Caco-2 (cell line): ENCODE measurements around the gene SNRPD2. TPM values are rescaled to one million over a fixed set of nuclear protein-coding genes. Genes with fewer than 3 reads are reported as not detected.
A peak's percentile ranks its signal among the peaks of the same experiment; 100 is the strongest.

Source experiments
- BruUV-seq: library from RNA; stranded (reverse); fragments of 400-500 nt; replicated peaks from 2 replicates; lab custom pipeline; 2021; lab: Mats Ljungman, UMichigan
- CTCF ChIA-PET: fragments of 300-600 bp; sonication (Branson Sonifier 250); formaldehyde crosslinking; loops from one replicate; lab custom pipeline; 2022; ENCODE audit warnings: antibody characterized with exemption; lab: Charles Lee
- POLR2A ChIA-PET: fragments of 300-600 bp; sonication (Branson Sonifier 250); formaldehyde crosslinking; loops from one replicate; lab custom pipeline; 2022; ENCODE audit warnings: antibody characterized with exemption; lab: Charles Lee
- DNase-seq, 2 experiments: peaks; one replicate each; pipeline versions ENCODE4 v3.0.0 to v3.0.0-alpha.2; 2020 to 2022
- H3K27me3 ChIP-seq: replicated peaks from 2 replicates; pipeline ENCODE4 v1.6.0; 2011; ENCODE audit warnings: low read length; ENCODE audit not compliant: control insufficient read depth, insufficient read depth
- H3K36me3 ChIP-seq: 2 replicates; pipeline ENCODE4 v1.5.1; 2011; ENCODE audit warnings: low read length; ENCODE audit not compliant: control insufficient read depth, insufficient read depth
- H3K4me1 ChIP-seq: fragments of 250-450 bp; sonication (Bioruptor Pico); 2 replicates; pipeline ENCODE4 v1.5.1; 2020; ENCODE audit warnings: mild to moderate bottlenecking
- H3K4me3 ChIP-seq: 2 replicates; pipeline ENCODE4 v1.5.1; 2011; ENCODE audit warnings: low read depth, mild to moderate bottlenecking, control low read depth, low read length
- H3K9me3 ChIP-seq: fragments of 250-450 bp; sonication (Bioruptor Pico); 2 replicates; pipeline ENCODE4 v1.5.1; 2020; ENCODE audit warnings: mild to moderate bottlenecking, moderate library complexity
- H3K27ac Mint-ChIP-seq: one replicate; pipeline ENCODE4 v1.8.0; 2022; ENCODE audit warnings: mixed read lengths; ENCODE audit not compliant: unreplicated experiment
- H3K27me3 Mint-ChIP-seq: one replicate; pipeline ENCODE4 v1.8.0; 2022; ENCODE audit warnings: mixed read lengths; ENCODE audit not compliant: insufficient read depth, unreplicated experiment
- H3K36me3 Mint-ChIP-seq: one replicate; pipeline ENCODE4 v1.8.0; 2022; ENCODE audit warnings: mild to moderate bottlenecking, mixed read lengths; ENCODE audit not compliant: insufficient read depth, unreplicated experiment
- H3K4me1 Mint-ChIP-seq: one replicate; pipeline ENCODE4 v1.8.0; 2022; ENCODE audit warnings: low read depth, mixed read lengths; ENCODE audit not compliant: unreplicated experiment
- H3K4me3 Mint-ChIP-seq: one replicate; pipeline ENCODE4 v1.8.0; 2022; ENCODE audit warnings: mild to moderate bottlenecking, moderate library complexity, mixed read lengths; ENCODE audit not compliant: unreplicated experiment
- H3K9me3 Mint-ChIP-seq: one replicate; pipeline ENCODE4 v1.8.0; 2022; ENCODE audit warnings: mixed read lengths; ENCODE audit not compliant: unreplicated experiment
- intact Hi-C: fragments of 100-400 bp; cut with micrococcal nuclease; formaldehyde crosslinking; loops from one replicate; pipeline ENCODE4 v1.10.0; 2022; ENCODE audit not compliant: unreplicated experiment
- total RNA-seq: library from RNA; stranded (reverse); gene quantifications from 2 replicates; pipeline ENCODE4 v1.2.3, GENCODE V29; 2022
- TF ChIP-seq, protein P1 (sequence below), 2 experiments: fragments of 200-600 bp in 1 of 2; IDR thresholded peaks; 1 replicate in 1 of 2; 2 replicates in 1 of 2; pipeline versions ENCODE4 v1.5.1 to v1.8.0; 2011 to 2022; ENCODE audit warnings: antibody characterized with exemption in 1 of 2, control low read depth in 1 of 2, inconsistent platforms in 1 of 2, low read depth in 1 of 2, low read length in 1 of 2, mild to moderate bottlenecking in 1 of 2, moderate library complexity in 1 of 2; ENCODE audit not compliant: insufficient read depth in 1 of 2, severe bottlenecking in 1 of 2, unreplicated experiment in 1 of 2

Gene SNRPD2
- total RNA-seq, 1 experiment from 2014 or later: 579 TPM

DNA sequence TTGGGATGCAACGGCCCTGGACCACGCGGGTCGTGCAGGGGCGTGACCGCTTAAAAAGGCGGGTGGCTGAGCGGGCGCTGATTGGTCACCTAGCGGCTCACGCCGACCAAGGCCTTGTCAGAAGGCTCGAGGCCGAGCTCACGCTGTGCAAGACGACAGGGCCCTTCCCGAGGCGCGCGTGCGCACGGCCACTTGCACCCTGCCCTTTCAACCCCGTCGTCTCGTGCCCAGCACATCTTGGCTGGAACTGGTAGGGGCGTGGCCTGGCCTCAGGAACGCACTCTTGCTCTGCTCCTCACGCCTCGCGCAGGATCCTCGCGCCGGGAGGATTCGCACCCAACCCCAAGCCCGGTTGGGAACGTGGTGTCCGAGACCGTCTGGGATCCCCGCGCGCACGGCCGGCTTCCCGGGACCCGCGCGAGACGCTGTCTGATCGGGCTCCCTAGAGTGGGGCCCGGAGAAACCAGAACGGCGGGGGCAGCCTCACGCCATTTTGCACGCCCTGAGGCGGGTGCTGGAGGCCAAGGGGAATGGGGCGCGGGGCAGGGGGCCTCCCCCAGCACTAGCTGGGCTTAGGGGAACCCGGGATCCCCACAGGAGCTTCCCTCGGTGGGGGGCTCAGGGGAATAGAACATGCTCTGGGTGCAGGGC, 41.5 kb upstream of the SNRPD2 start, which contains the start of gene MEIOSIN:
Gene MEIOSIN, plus strand, starts transcription at position 280 of the 651 bp plus-strand sequence. CDS start 1,938 bp downstream, outside the sequence.
- peaks cover 10% of the 10 kb centered on the region for H3K4me1 Mint-ChIP-seq
- no TSS peak for BruUV-seq
- peaks cover 6% of the 10 kb centered on the region for H3K36me3 Mint-ChIP-seq
- H3K27me3 ChIP-seq: no peaks in the 10 kb centered on the region
- no peaks in the 10 kb centered on the region for H3K9me3 Mint-ChIP-seq
- no peak within 1 kb of the TSS for H3K4me3 Mint-ChIP-seq
- no peak for DNase-seq
- peaks cover 19% of the 10 kb centered on the region for H3K4me1 ChIP-seq
- CTCF ChIA-PET: interaction anchor here (1.8 kb wide), 1 partner anchor 36 kb away, joined by 10 read pairs; the partner anchor contains the start of gene SIX5
- no peak within 1 kb of the TSS for H3K4me3 ChIP-seq
- intact Hi-C loops: no loop called here
- H3K27ac Mint-ChIP-seq: no peak within 1 kb of the TSS
- H3K36me3 ChIP-seq: no peaks in the 10 kb centered on the region
- POLR2A ChIA-PET: no interaction called here
- TF ChIP-seq, protein P1, sequence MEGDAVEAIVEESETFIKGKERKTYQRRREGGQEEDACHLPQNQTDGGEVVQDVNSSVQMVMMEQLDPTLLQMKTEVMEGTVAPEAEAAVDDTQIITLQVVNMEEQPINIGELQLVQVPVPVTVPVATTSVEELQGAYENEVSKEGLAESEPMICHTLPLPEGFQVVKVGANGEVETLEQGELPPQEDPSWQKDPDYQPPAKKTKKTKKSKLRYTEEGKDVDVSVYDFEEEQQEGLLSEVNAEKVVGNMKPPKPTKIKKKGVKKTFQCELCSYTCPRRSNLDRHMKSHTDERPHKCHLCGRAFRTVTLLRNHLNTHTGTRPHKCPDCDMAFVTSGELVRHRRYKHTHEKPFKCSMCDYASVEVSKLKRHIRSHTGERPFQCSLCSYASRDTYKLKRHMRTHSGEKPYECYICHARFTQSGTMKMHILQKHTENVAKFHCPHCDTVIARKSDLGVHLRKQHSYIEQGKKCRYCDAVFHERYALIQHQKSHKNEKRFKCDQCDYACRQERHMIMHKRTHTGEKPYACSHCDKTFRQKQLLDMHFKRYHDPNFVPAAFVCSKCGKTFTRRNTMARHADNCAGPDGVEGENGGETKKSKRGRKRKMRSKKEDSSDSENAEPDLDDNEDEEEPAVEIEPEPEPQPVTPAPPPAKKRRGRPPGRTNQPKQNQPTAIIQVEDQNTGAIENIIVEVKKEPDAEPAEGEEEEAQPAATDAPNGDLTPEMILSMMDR (IDR thresholded peaks at IDR 0.05; ENCODE audit: insufficient read depth in 1 of 2, low read depth in 1 of 2, low read length in 1 of 2, severe bottlenecking in 1 of 2, unreplicated experiment in 1 of 2): no peak
- no peaks in the 10 kb centered on the region for H3K27me3 Mint-ChIP-seq
- no peaks in the 10 kb centered on the region for H3K9me3 ChIP-seq

- H3K27me3 ChIP-seq: no peaks in the 10 kb centered on the region
- no peaks in the 10 kb centered on the region for H3K36me3 ChIP-seq
- intact Hi-C loops: loop anchor here (1.0 to 2.0 kb wide), 3 partner anchors 13 to 132 kb away; partner anchors contain the start of genes SIX5 and SYMPK
- H3K27ac Mint-ChIP-seq: peak within 1 kb of the TSS; percentile 73
- H3K4me1 Mint-ChIP-seq: peaks cover 8% of the 10 kb centered on the region
- DNase-seq: peak; percentile 97 to 99
- no peaks in the 10 kb centered on the region for H3K27me3 Mint-ChIP-seq
- peaks cover under 1% of the 10 kb centered on the region for H3K4me1 ChIP-seq
- no peaks in the 10 kb centered on the region for H3K9me3 Mint-ChIP-seq
- TF ChIP-seq, protein P1 (IDR thresholded peaks at IDR 0.05; ENCODE audit: insufficient read depth in 1 of 2, low read depth in 1 of 2, low read length in 1 of 2, severe bottlenecking in 1 of 2, unreplicated experiment in 1 of 2): peak in 1 of 2 experiments; percentile 44
- peaks cover 25% of the 10 kb centered on the region for H3K36me3 Mint-ChIP-seq
- CTCF ChIA-PET: interaction anchor here (0.6 to 2.1 kb wide), 14 partner anchors 10 to 459 kb away, joined by 3 to 18 read pairs (median 6); partner anchors contain the start of genes QPCTL, SIX5 and SNRPD2
- POLR2A ChIA-PET: interaction anchor here (0.6 to 2.2 kb wide), 17 partner anchors 8 to 1058 kb away, joined by 3 to 49 read pairs (median 6); partner anchors contain the start of genes FOSB, SIX5, SLC1A5 and SNRPD2
- H3K4me3 Mint-ChIP-seq: peak within 1 kb of the TSS; percentile 86
- H3K9me3 ChIP-seq: no peaks in the 10 kb centered on the region
- BruUV-seq: no TSS peak
- peak within 1 kb of the TSS; percentile 57 for H3K4me3 ChIP-seq
These were observed 38.9 kb upstream of the SNRPD2 start, which contains the start of gene FBXO46 for GRCh38 chr19:45730368-45731288. Gene FBXO46, minus strand, starts transcription at chr19:45730896. Its CDS starts 17,401 bp downstream, at chr19:45713495.
